Stimulated activated naive CD8-positive, alpha-beta T cell treated with anti-CD3 and anti-CD28 coated beads, Interleukin-15, Interleukin-2, amounts not matched to agents 100 ng/mL and 50 ng/mL, for 24 hours (primary cell): Measurements from ENCODE around the gene HDAC10.
A peak's percentile ranks its signal among the peaks of the same experiment; 100 is the strongest.

Experiments
- H3K27ac Mint-ChIP-seq: one replicate; pipeline ENCODE4 v1.8.0; 2021; ENCODE audit warnings: mild to moderate bottlenecking, mixed read lengths
- H3K27me3 Mint-ChIP-seq: one replicate; pipeline ENCODE4 v1.8.0; 2021; ENCODE audit warnings: mixed read lengths
- H3K36me3 Mint-ChIP-seq: one replicate; pipeline ENCODE4 v1.8.0; 2021; ENCODE audit warnings: low read depth, mixed read lengths
- H3K4me1 Mint-ChIP-seq: one replicate; pipeline ENCODE4 v1.8.0; 2021; ENCODE audit warnings: low read depth, mixed read lengths
- H3K4me3 Mint-ChIP-seq: one replicate; pipeline ENCODE4 v1.8.0; 2021; ENCODE audit warnings: mild to moderate bottlenecking, mixed read lengths
- H3K9me3 Mint-ChIP-seq: one replicate; pipeline ENCODE4 v1.8.0; 2021; ENCODE audit warnings: mixed read lengths

Gene HDAC10

GRCh38 chr22:50267591-50268390 lies 16.7 kb upstream of the HDAC10 start:
- H3K27ac Mint-ChIP-seq, result no peak overlapping the region
- H3K36me3 Mint-ChIP-seq, result no peaks in the 10 kb centered on the region
- peaks cover 1% of the 10 kb centered on the region for H3K27me3 Mint-ChIP-seq
- H3K9me3 Mint-ChIP-seq, result no peaks in the 10 kb centered on the region
- no peak overlapping the region for H3K4me3 Mint-ChIP-seq
- peaks cover 11% of the 10 kb centered on the region for H3K4me1 Mint-ChIP-seq

GRCh38 chr22:50266994-50267393 lies 15.9 kb upstream of the HDAC10 start:
- Mint-ChIP-seq H3K27me3 (peaks cover 9% of the 10 kb centered on the region), H3K9me3 (no peaks in the 10 kb centered on the region), H3K36me3 (no peaks in the 10 kb centered on the region), H3K4me3 (no peak overlapping the region), H3K27ac (no peak overlapping the region), H3K4me1 (peaks cover 17% of the 10 kb centered on the region)

DNA sequence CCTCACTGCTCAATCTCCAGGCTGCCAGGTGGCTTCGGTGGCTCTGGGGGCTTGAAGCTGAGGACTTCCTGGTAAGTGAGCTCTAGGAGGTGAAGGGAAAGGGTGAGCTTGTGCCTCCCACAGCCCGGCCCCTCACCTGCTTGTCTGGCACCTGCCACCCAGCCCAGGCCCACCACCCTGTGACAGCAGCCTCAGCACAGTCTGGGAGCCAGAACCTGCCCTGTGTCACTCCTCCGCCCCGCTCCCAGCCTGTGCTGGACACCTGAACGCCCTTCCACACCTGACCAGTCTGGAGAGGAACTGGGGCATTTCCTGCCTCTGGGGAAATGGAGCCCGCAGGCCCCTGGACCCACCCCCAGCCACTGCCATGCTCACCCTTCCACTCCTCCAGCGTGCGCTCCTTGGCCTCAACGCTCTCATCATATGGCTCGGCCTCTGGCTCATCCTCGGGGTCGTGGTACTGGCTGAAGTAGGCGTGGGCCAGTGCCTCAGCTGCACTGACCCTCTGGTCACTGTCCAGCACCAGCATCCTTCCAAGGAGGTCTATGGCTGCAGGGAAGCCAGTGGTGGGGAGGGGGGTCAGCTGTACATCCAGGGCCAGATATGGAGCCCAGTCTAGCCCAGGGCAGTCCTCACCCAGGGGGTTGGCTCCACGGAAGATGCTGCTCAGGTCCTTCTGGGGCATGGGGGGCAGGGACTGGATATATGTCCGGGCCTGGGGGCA lies 14.0 kb upstream of the HDAC10 start:
- Mint-ChIP-seq H3K4me3 (no peak overlapping the region), H3K27me3 (peaks cover 10% of the 10 kb centered on the region), H3K4me1 (peaks cover 10% of the 10 kb centered on the region), H3K36me3 (no peaks in the 10 kb centered on the region), H3K27ac (no peak overlapping the region), H3K9me3 (no peaks in the 10 kb centered on the region)

DNA sequence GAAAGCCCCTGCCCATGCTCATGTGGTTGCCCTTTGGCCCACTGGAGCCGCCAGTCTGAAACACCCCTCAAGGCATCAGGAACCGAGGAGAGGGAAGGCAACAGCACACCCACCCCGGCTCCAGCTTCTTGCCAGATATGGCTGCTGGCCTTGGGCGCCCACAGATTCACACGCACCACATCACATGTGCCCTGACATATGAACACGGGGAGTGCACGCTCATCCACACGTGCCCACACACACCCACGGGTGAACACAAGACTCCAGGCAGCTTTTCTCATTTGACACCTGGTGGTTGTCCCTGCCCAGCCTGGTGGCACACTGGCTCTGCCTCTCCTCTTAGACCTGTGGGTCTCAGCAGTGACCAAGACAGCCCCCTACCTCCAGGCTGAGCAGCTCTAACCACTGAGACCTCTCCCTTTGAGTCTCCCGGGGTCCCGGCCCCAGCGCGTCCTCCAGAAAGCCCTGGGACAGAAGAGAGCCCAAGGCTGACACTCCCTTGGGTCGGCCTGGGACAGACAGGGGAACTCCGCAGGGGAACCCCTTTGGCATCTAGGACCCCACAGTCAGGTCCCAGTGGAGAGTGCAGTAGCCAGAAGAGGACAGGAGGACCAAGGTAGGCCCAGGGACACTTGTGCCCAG lies 13.2 kb upstream of the HDAC10 start:
- peaks cover 10% of the 10 kb centered on the region for H3K27me3 Mint-ChIP-seq
- H3K36me3 Mint-ChIP-seq, result no peaks in the 10 kb centered on the region
- H3K4me3 Mint-ChIP-seq, result no peak overlapping the region
- H3K27ac Mint-ChIP-seq, result no peak overlapping the region
- H3K9me3 Mint-ChIP-seq, result no peaks in the 10 kb centered on the region
- peaks cover 10% of the 10 kb centered on the region for H3K4me1 Mint-ChIP-seq

DNA sequence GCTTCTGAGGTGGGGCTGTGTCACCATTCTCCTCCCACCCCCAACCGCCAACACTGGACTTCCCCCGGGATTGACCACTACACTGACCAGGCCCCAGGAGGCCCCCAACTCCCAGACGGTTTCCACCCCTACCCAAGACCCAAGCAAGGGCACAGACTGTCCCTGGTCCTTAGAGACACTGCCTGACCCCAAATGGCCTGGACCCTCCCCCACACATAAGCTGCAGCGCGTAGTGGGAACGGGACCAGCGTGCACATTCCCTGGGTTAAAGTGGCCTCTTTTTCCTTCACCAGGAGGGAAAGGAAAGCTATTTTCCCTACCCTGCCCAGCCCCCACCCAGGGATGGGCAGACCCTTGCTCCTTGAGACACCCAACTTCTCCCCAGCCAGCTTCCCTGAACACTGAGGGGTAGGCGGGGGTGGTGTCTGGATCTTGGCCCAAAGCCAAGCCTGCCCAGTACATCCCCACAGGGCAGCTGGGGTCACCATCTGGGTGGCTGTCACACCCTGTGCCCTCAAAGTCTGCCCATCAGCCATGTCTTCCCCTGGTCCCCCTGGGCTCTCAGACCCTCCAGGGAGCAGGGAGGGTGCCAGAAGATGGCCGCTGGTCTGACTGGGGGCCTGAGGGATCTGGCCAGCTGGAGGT lies 12.0 kb upstream of the HDAC10 start:
- H3K4me1 Mint-ChIP-seq, result peaks cover 7% of the 10 kb centered on the region
- H3K9me3 Mint-ChIP-seq, result no peaks in the 10 kb centered on the region
- H3K4me3 Mint-ChIP-seq, result no peak overlapping the region
- H3K27ac Mint-ChIP-seq, result no peak overlapping the region
- peaks cover 10% of the 10 kb centered on the region for H3K27me3 Mint-ChIP-seq
- H3K36me3 Mint-ChIP-seq, result no peaks in the 10 kb centered on the region

- H3K4me3 Mint-ChIP-seq, result peak overlapping the region; percentile 63
- no peaks in the 10 kb centered on the region for H3K9me3 Mint-ChIP-seq
- H3K4me1 Mint-ChIP-seq, result peaks cover 7% of the 10 kb centered on the region
- H3K27ac Mint-ChIP-seq, result no peak overlapping the region
- no peaks in the 10 kb centered on the region for H3K36me3 Mint-ChIP-seq
- peaks cover 10% of the 10 kb centered on the region for H3K27me3 Mint-ChIP-seq
Measured at GRCh38 chr22:50262460-50262911, 11.4 kb upstream of the HDAC10 start.

DNA sequence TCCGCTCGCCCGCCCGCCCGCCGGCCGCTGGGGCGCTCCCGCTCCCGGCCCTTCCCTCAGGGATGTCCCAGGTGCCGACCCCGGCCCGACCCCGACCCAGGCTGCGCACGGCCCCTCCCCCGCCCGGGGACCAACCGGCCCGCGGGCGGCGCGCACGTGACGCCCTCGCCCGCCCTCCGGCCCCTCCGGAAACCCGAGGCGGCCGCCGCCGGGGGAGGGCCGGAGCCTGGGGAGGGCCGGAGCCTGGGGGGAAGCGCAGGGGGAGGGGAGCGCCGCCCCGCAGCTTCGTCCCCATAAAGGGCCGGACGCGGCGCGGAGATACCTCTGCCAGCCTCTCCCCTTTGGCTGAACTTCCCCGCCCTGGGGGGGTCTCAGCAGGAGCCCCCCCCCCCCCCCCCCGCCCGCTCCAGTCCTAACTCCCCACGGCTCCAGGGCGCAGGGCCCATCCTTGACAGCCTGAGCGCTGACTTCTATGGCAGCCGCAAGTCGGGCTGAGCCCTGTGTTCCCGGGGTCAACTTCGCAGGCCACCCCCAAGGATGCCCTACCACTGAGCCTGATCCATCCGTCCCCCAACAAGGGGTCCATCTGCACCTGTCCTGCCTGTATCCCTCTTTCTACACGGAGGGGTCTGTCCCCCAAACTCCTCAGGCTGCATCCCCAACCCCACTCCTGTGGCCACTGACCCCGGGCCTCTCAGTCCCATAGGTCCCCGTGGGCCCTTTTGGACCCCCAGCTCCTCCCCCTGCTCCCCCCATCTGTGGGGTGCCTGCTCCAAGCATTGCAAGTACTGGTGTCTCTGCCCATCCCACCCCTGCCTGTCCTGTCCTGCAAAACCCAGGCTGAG lies 10.8 kb upstream of the HDAC10 start, which contains the start of gene MAPK12:
Gene MAPK12 (minus strand): TSS at position 69 of the 845 bp plus-strand sequence. CDS start 174 bp downstream, outside the sequence.
- H3K27ac Mint-ChIP-seq, result no peak within 1 kb of the TSS
- H3K36me3 Mint-ChIP-seq, result no peaks in the 10 kb centered on the region
- no peaks in the 10 kb centered on the region for H3K9me3 Mint-ChIP-seq
- peaks cover 7% of the 10 kb centered on the region for H3K4me1 Mint-ChIP-seq
- H3K27me3 Mint-ChIP-seq, result peaks cover 10% of the 10 kb centered on the region
- H3K4me3 Mint-ChIP-seq, result peak within 1 kb of the TSS; percentile 63

DNA sequence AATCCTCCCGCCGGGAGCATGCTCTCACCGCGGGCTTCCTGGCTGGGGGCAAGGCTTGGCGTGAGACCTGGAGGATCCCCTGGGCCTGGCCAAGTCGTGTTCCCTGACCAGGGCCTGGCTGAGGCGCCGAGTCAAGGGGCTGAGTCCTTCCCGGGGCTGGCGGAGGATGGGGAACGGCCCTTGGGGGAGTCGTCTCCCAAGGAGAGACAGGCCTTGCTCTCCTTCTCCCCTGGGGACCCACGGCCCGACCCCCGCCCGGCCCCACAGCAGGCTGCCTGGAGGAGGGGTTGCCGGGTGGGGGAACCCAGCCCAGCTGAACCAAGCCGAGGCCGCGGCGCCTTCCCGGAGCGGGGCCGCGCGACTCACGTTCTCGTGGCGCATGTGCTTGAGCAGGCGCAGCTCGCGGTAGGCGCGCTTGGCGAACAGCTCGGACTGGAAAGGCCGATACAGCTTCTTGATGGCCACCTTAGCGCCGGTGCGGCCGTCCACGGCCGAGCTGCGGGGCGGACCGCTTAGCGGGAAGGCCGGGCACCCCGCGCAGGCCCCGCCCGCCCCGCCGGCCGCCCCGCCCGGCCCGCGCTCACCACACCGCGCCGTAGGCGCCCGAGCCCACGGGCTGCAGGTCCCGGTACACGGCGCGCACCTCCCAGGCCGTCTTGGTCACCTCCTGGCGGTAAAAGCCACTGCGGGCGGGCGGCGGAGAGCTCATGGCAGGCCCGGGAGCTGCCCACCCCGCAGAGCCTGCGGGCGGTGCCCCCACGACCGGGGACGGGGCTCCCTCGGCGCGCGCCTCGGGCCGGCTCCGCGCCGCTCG lies 9.9 kb upstream of the HDAC10 start:
- Mint-ChIP-seq H3K4me3 (peak overlapping the region; percentile 23), H3K36me3 (no peaks in the 10 kb centered on the region), H3K9me3 (no peaks in the 10 kb centered on the region), H3K4me1 (peaks cover 7% of the 10 kb centered on the region), H3K27me3 (peaks cover 10% of the 10 kb centered on the region), H3K27ac (no peak overlapping the region)

- H3K4me1 Mint-ChIP-seq, result peaks cover 7% of the 10 kb centered on the region
- H3K4me3 Mint-ChIP-seq, result peak overlapping the region; percentile 23
- no peak overlapping the region for H3K27ac Mint-ChIP-seq
- no peaks in the 10 kb centered on the region for H3K9me3 Mint-ChIP-seq
- no peaks in the 10 kb centered on the region for H3K36me3 Mint-ChIP-seq
- peaks cover 10% of the 10 kb centered on the region for H3K27me3 Mint-ChIP-seq
Measured at GRCh38 chr22:50260434-50260800, 9.4 kb upstream of the HDAC10 start.

GRCh38 chr22:50259302-50259701 lies 8.2 kb upstream of the HDAC10 start:
- Mint-ChIP-seq H3K36me3 (no peaks in the 10 kb centered on the region), H3K27ac (no peak overlapping the region), H3K9me3 (no peaks in the 10 kb centered on the region), H3K4me3 (no peak overlapping the region), H3K27me3 (peaks cover 10% of the 10 kb centered on the region), H3K4me1 (peaks cover 7% of the 10 kb centered on the region)

GRCh38 chr22:50258361-50259292 lies 7.6 kb upstream of the HDAC10 start:
- Mint-ChIP-seq H3K27ac (no peak overlapping the region), H3K36me3 (no peaks in the 10 kb centered on the region), H3K4me1 (peaks cover 7% of the 10 kb centered on the region), H3K27me3 (peaks cover 10% of the 10 kb centered on the region), H3K9me3 (no peaks in the 10 kb centered on the region), H3K4me3 (no peak overlapping the region)

DNA sequence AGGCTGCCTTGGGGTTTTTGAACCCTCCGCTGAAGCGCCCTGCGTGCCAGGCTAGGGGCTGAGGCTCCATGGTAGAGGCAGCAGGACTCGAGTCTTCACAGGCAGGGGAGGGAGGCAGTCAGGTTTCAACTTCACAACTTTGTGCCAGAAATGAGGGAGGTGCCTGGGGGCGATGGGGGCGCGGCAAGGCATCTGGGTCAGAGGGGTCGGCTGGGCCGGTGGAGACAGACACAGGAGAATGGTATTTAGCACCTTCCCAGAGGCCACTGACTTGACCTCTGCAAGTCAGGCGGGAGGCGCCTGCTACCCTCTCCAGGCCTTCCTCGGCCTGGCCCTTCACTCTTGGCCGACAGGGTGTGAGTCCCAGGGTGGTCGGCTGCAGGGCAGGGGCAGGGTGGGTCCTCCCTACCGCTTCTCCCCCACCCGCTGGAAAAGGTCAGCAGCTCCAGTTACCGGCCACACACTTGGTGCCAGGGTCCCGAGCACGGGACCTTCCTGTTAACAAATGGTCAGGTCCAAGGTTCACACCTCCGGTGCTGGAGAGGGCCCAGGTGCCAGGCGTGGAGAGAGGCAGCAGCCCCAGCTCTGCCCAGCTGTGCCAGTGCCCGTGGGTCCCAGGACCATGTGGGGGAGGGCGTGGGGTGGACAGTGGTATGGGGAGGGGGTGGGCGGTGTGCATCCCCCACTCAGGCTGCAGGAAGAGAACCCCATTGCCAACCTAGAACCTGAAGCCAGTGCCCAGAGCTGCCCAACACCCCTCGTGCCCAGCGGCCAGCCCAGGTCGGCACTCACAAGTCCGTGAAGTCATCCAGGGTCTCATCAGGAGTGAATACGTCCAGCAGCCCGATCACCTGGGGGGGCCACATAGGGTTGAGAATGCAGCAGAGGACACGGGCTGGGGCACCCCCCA lies 6.6 kb upstream of the HDAC10 start:
- H3K4me3 Mint-ChIP-seq, result no peak overlapping the region
- H3K4me1 Mint-ChIP-seq, result peaks cover 7% of the 10 kb centered on the region
- peaks cover 8% of the 10 kb centered on the region for H3K27me3 Mint-ChIP-seq
- no peaks in the 10 kb centered on the region for H3K36me3 Mint-ChIP-seq
- no peaks in the 10 kb centered on the region for H3K9me3 Mint-ChIP-seq
- H3K27ac Mint-ChIP-seq, result no peak overlapping the region
